ENCODE results near the gene ACOX3.

- TF ChIP-seq POLR2A (IDR thresholded peaks at IDR 0.05) (no peak), POLR2AphosphoS5 (IDR thresholded peaks at IDR 0.05) (no peak), EP300 (IDR thresholded peaks at IDR 0.05) (no peak)
- TF ChIP-seq, protein P1, sequence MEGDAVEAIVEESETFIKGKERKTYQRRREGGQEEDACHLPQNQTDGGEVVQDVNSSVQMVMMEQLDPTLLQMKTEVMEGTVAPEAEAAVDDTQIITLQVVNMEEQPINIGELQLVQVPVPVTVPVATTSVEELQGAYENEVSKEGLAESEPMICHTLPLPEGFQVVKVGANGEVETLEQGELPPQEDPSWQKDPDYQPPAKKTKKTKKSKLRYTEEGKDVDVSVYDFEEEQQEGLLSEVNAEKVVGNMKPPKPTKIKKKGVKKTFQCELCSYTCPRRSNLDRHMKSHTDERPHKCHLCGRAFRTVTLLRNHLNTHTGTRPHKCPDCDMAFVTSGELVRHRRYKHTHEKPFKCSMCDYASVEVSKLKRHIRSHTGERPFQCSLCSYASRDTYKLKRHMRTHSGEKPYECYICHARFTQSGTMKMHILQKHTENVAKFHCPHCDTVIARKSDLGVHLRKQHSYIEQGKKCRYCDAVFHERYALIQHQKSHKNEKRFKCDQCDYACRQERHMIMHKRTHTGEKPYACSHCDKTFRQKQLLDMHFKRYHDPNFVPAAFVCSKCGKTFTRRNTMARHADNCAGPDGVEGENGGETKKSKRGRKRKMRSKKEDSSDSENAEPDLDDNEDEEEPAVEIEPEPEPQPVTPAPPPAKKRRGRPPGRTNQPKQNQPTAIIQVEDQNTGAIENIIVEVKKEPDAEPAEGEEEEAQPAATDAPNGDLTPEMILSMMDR (IDR thresholded peaks at IDR 0.05): no peak
Measured at GRCh38 chr4:8403976-8404375, 36.5 kb downstream of the ACOX3 start.

Data from stomach (tissue), 4 donors.